ENCODE data around the gene LOX.

- TF ChIP-seq GATA3 (IDR thresholded peaks at IDR 0.05; ENCODE audit: low read depth, low read length) (no peak), GATA2 (IDR thresholded peaks at IDR 0.05; ENCODE audit: low read depth, low read length) (no peak)
These were observed 24.6 kb downstream of the LOX start for GRCh38 chr5:122053181-122054109.

All from SH-SY5Y (cell line).